Measurements from ENCODE around the gene RTN4R.

Gene RTN4R

GRCh38 chr22:20297414-20298109, 29.4 kb upstream of the RTN4R start:
- in situ Hi-C loops (cut with MboI; ENCODE audit: low sequenced_read_pairs, unreplicated experiment) = loop anchor here (10.0 kb wide), 1 partner anchor 143 kb away; the partner anchor contains the start of gene CCDC188
- TF ChIP-seq, protein P1, sequence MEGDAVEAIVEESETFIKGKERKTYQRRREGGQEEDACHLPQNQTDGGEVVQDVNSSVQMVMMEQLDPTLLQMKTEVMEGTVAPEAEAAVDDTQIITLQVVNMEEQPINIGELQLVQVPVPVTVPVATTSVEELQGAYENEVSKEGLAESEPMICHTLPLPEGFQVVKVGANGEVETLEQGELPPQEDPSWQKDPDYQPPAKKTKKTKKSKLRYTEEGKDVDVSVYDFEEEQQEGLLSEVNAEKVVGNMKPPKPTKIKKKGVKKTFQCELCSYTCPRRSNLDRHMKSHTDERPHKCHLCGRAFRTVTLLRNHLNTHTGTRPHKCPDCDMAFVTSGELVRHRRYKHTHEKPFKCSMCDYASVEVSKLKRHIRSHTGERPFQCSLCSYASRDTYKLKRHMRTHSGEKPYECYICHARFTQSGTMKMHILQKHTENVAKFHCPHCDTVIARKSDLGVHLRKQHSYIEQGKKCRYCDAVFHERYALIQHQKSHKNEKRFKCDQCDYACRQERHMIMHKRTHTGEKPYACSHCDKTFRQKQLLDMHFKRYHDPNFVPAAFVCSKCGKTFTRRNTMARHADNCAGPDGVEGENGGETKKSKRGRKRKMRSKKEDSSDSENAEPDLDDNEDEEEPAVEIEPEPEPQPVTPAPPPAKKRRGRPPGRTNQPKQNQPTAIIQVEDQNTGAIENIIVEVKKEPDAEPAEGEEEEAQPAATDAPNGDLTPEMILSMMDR (IDR thresholded peaks at IDR 0.05; ENCODE audit: borderline replicate concordance, control extremely low read depth, extremely low read depth, insufficient read depth, missing control alignments) = no peak
- no peak for DNase-seq (ENCODE audit: low spot score)

GRCh38 chr22:20296598-20296997, 28.5 kb upstream of the RTN4R start:
- DNase-seq (ENCODE audit: low spot score) = no peak
- TF ChIP-seq, protein P1 (IDR thresholded peaks at IDR 0.05; ENCODE audit: borderline replicate concordance, control extremely low read depth, extremely low read depth, insufficient read depth, missing control alignments) = no peak
- in situ Hi-C loops (cut with MboI; ENCODE audit: low sequenced_read_pairs, unreplicated experiment) = loop anchor here (10.0 kb wide), 1 partner anchor 142 kb away; the partner anchor contains the start of gene CCDC188

DNA sequence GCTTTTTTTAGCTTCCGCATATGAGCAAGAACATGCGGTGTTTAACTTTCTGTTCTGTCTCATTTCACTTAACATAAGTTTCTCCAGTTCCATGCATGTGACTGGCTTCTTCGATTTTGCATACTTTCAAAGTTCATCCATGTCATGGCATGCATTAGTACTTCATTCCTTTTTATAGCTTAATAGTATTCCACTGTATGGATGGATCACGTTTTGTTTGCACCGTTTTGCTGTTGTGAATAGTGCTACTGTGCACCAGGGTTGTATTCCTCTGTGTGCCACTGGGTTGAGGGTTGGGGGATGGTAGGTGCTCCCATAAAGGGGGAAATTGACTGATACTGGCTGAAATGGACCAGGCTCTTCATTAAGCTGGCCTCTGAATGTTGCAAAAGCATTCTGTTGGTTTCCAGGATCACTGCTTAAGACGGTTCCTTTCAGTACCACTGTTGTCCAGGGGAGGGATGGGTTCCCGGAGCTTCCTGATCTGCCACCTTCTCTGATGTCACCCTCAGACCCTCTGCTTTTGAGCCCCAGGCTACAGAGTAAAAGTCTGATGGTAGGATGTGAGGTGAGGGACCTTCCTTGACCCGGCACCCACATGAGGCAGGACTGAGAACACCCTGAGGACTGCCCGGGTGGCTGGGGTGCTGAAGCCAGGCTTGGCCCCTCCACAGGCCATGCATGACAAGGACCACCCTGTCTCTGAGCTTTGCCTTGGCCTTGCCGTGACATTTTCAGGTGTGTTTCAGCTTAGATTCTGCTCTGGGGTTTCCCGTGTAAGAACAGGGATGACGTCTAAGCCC, 27.3 kb upstream of the RTN4R start:
- TF ChIP-seq, protein P1 (IDR thresholded peaks at IDR 0.05; ENCODE audit: borderline replicate concordance, control extremely low read depth, extremely low read depth, insufficient read depth, missing control alignments) = no peak
- in situ Hi-C loops (cut with MboI; ENCODE audit: low sequenced_read_pairs, unreplicated experiment) = loop anchor here (10.0 kb wide), 1 partner anchor 141 kb away; the partner anchor contains the start of gene CCDC188
- DNase-seq (ENCODE audit: low spot score) = no peak

DNA sequence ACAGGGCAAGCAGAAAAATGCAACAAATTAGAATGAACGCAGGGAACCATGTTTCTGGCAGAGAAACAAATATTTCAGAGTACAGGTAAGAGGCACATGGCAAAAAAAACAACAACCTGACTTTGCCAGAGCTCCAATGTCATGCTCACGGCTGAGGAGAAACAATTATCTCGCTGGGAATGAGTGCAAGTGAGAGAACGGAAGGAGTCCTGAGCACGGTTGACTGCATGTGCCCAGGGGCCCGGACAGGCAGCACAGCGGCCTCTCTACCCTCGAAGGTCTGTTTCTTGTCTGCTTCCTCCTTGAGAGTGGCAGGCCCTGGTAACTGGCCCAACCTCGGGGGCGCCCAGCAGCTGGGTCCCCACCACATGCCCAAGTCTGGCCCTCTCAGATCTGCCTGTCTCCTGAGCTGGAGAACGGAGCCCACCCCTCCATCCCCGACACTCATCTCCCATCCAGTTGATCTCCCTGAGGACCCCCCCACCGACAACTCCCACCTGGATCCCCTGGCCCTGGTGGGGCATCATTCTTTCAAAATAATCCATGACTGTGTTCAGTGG, 24.6 kb upstream of the RTN4R start:
- in situ Hi-C loops (cut with MboI; ENCODE audit: low sequenced_read_pairs, unreplicated experiment) = loop anchor here (10.0 kb wide), 1 partner anchor 138 kb away; the partner anchor contains the start of gene CCDC188
- TF ChIP-seq, protein P1 (IDR thresholded peaks at IDR 0.05; ENCODE audit: borderline replicate concordance, control extremely low read depth, extremely low read depth, insufficient read depth, missing control alignments) = no peak
- no peak for DNase-seq (ENCODE audit: low spot score)

GRCh38 chr22:20292108-20292507, 24.0 kb upstream of the RTN4R start:
- in situ Hi-C loops (cut with MboI; ENCODE audit: low sequenced_read_pairs, unreplicated experiment) = loop anchor here (10.0 kb wide), 1 partner anchor 137 kb away; the partner anchor contains the start of gene CCDC188
- no peak for DNase-seq (ENCODE audit: low spot score)
- TF ChIP-seq, protein P1 (IDR thresholded peaks at IDR 0.05; ENCODE audit: borderline replicate concordance, control extremely low read depth, extremely low read depth, insufficient read depth, missing control alignments) = no peak

GRCh38 chr22:20291604-20292063, 23.5 kb upstream of the RTN4R start:
- in situ Hi-C loops (cut with MboI; ENCODE audit: low sequenced_read_pairs, unreplicated experiment) = loop anchor here (10.0 kb wide), 1 partner anchor 137 kb away; the partner anchor contains the start of gene CCDC188

More at GRCh38 chr22:20291604-20292063, 23.5 kb upstream of the RTN4R start:
- TF ChIP-seq, protein P1 (IDR thresholded peaks at IDR 0.05; ENCODE audit: borderline replicate concordance, control extremely low read depth, extremely low read depth, insufficient read depth, missing control alignments) = no peak
- DNase-seq (ENCODE audit: low spot score) = no peak

All from GM13976 (cell line).